WTC11 (cell line): Measurements from ENCODE around the gene SULT2A1. TPM values are rescaled to one million over a fixed set of nuclear protein-coding genes. Genes with fewer than 3 reads are reported as not detected.

Experiments used
- ATAC-seq: fragments of 200-7000 bp; cut with Tn5 transposase; 2 replicates; pipeline ENCODE4 v1.10.0; 2021; ENCODE audit warnings: mild to moderate bottlenecking, moderate library complexity
- CTCF ChIA-PET: fragments of 300-600 bp; sonication (Branson Sonifier 250); formaldehyde crosslinking; loops from one replicate; lab custom pipeline; 2021; ENCODE audit warnings: antibody characterized with exemption; lab: Charles Lee
- POLR2A ChIA-PET: fragments of 350-600 bp; sonication (Branson Sonifier 250); formaldehyde crosslinking; loops from one replicate; lab custom pipeline; 2021; ENCODE audit warnings: antibody characterized with exemption; lab: Charles Lee
- DNase-seq: peaks from one replicate; pipeline ENCODE4 v3.0.0; 2021; ENCODE audit warnings: low spot score
- H3K27ac Mint-ChIP-seq: 2 replicates; pipeline ENCODE4 v1.8.0; 2021; ENCODE audit warnings: mixed read lengths
- H3K27me3 Mint-ChIP-seq: 2 replicates; pipeline ENCODE4 v1.8.0; 2021; ENCODE audit warnings: low read depth, mild to moderate bottlenecking, moderate library complexity, mixed read lengths
- H3K36me3 Mint-ChIP-seq: 2 replicates; pipeline ENCODE4 v1.8.0; 2021; ENCODE audit warnings: mixed read lengths
- H3K4me1 Mint-ChIP-seq: 2 replicates; pipeline ENCODE4 v1.8.0; 2022; ENCODE audit warnings: mixed read lengths
- H3K4me3 Mint-ChIP-seq: 2 replicates; pipeline ENCODE4 v1.8.0; 2021; ENCODE audit warnings: mild to moderate bottlenecking, moderate library complexity, mixed read lengths
- H3K9me3 Mint-ChIP-seq: 2 replicates; pipeline ENCODE4 v1.8.0; 2021; ENCODE audit warnings: mixed read lengths
- GTF2I ChIP-seq: fragments of 250-450 bp; sonication (Bioruptor Pico); conservative IDR thresholded peaks from 2 replicates; pipeline ENCODE4 v1.4.0; 2021; ENCODE audit warnings: mild to moderate bottlenecking
- IRF2 ChIP-seq: sonication (generic); formaldehyde crosslinking; IDR thresholded peaks from 2 replicates; pipeline ENCODE4 v1.8.0; 2022; ENCODE audit warnings: low read depth, missing genetic modification reagents, borderline replicate concordance
- ZNF423 ChIP-seq: fragments of 250-450 bp; sonication (Bioruptor Pico); IDR thresholded peaks from 2 replicates; pipeline ENCODE4 v2.1.2; 2022; ENCODE audit warnings: mild to moderate bottlenecking, moderate library complexity
- total RNA-seq: library from RNA; stranded (reverse); gene quantifications from 3 replicates; pipeline ENCODE4 v1.2.3, GENCODE V29; 2021
- TF ChIP-seq, protein P1 (sequence below): fragments of 250-450 bp; sonication (Bioruptor Pico); IDR thresholded peaks from 2 replicates; pipeline ENCODE4 v1.8.0; 2021; ENCODE audit warnings: mild to moderate bottlenecking

SULT2A1 gene
- total RNA-seq, 1 experiment from 2014 or later, result 0.31 TPM

DNA sequence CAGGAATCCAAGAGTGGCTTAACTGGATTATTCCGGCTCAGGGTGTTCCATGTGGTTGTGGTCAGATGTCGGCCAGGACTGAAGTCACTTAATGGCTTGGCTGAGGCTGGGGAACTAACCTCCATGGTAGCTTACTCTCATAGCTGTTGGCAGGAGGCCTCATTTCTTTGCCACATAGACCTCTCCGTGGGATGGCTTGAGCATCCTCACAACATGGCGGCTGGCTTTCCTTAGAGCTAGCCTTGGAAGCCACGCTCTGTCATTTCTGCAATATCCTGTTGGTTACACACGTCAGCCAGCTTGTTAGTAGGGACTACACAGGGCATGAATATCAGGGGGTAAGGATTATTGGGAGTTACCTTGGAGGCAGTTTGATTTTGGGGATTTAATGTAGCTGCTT lies 59.3 kb downstream of the SULT2A1 start (continued):
- TF ChIP-seq, protein P1, sequence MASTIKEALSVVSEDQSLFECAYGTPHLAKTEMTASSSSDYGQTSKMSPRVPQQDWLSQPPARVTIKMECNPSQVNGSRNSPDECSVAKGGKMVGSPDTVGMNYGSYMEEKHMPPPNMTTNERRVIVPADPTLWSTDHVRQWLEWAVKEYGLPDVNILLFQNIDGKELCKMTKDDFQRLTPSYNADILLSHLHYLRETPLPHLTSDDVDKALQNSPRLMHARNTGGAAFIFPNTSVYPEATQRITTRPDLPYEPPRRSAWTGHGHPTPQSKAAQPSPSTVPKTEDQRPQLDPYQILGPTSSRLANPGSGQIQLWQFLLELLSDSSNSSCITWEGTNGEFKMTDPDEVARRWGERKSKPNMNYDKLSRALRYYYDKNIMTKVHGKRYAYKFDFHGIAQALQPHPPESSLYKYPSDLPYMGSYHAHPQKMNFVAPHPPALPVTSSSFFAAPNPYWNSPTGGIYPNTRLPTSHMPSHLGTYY (CRISPR knock-in tag), result no peak

DNA sequence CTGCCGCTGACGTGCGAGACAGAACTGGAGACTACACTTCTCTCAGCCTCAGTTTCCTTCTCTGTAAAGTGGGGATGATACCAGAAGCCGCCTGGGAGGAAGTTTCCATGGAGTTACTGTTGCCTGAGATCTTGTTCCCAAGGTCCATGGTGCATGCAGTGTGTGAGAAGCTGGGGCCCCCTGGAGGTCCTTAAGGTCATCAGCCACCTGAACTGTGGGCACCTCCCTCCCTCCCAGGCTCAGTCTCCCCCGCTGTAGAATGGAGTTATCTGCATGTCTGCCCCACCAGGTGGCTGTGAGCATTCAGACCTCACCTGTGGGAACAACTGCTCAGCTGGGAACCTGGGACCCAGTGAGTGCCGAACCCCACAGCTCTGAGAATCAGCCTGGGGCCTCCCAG lies 61.7 kb downstream of the SULT2A1 start:
- ATAC-seq (peak; percentile 33), DNase-seq (no peak)
- POLR2A ChIA-PET, result interaction anchor here (1.4 kb wide), 1 partner anchor 25 kb away, joined by 4 read pairs; no protein-coding TSS in a partner anchor
- H3K36me3 Mint-ChIP-seq, result no peaks in the 10 kb centered on the region
- peaks cover 39% of the 10 kb centered on the region for H3K4me1 Mint-ChIP-seq
- H3K27me3 Mint-ChIP-seq, result peaks cover 3% of the 10 kb centered on the region; the same call in 1 of the 2 replicates
- H3K27ac Mint-ChIP-seq, result no peak overlapping the region
- CTCF ChIA-PET, result interaction anchor here (1.0 to 2.0 kb wide), 4 partner anchors 10 to 111 kb away, joined by 3 to 8 read pairs (median 4); partner anchors contain the start of gene EHD2
- H3K9me3 Mint-ChIP-seq, result no peaks in the 10 kb centered on the region
- no peak overlapping the region for H3K4me3 Mint-ChIP-seq
- TF ChIP-seq ZNF423 (CRISPR knock-in tag), result 0 out of 2 replicates have a peak, but pooled peaks have one; percentile 44
- no peak for TF ChIP-seq IRF2

DNA sequence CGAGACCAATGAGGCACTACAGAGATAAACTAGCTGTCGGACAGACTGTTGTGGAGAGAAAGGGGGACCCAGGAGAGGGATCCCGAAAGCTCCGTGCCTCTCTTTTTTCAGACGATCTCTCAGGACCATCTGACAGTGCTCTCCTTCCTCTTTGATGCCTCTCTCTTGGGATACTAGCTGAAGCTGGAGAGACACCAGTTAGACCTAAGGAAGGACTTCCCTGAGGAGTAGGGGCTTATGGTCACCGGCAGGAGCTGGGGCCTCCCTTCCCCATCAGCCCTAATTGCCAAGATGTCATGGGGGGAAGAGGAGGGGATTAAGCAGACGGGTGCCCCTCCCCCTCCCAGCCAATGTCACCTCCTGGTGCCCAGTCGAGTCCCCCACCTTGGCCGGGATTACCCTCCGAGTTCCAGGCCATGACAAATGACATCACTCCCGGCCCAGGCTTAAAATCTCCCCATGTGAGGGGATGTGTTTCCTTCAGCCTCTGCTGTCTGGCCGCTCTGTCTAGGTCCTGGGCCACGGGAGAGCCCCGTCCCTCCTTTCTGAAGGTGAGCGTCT lies 64.6 kb downstream of the SULT2A1 start, which contains the start of gene CRX:
TSS of gene CRX (plus strand) at position 478 of the 561 bp plus-strand sequence. CDS start 12,507 bp downstream, outside the sequence.
- peaks cover 3% of the 10 kb centered on the region; the same call in 1 of the 2 replicates for H3K27me3 Mint-ChIP-seq
- CTCF ChIA-PET, result interaction anchor here (0.5 to 2.8 kb wide), 5 partner anchors 22 to 48 kb away, joined by 3 to 20 read pairs (median 4); no protein-coding TSS in a partner anchor
- no peak for DNase-seq
- TF ChIP-seq IRF2 (no peak), GTF2I (peak; percentile 80)
- TF ChIP-seq, all 79 proteins: peak for 1
- POLR2A ChIA-PET, result interaction anchor here (0.6 kb wide), 1 partner anchor 20 kb away, joined by 6 read pairs; no protein-coding TSS in a partner anchor
- Mint-ChIP-seq H3K36me3 (0 out of 2 replicates have a peak, but pooled peaks cover 2% of the 10 kb centered on the region), H3K9me3 (peaks cover 4% of the 10 kb centered on the region; the same call in 1 of the 2 replicates), H3K27ac (no peak within 1 kb of the TSS), H3K4me1 (peaks cover 34% of the 10 kb centered on the region), H3K4me3 (no peak within 1 kb of the TSS)
- peak; percentile 22 for ATAC-seq

Other genes starting within 250 kb of the SULT2A1 start
- 11.8 to 15.5 TPM (median 15.4 TPM) in 3 replicates for gene EHD2, start 172.9 kb downstream of the SULT2A1 start, total RNA-seq
- 289 to 315 TPM (median 310 TPM) in 3 replicates for gene NOP53, start 140.8 kb downstream of the SULT2A1 start, total RNA-seq
- gene SELENOW, start 107.6 kb downstream of the SULT2A1 start, total RNA-seq, result 391 to 430 TPM (median 422 TPM) in 3 replicates
- not detected in 3 replicates for gene TPRX1, start 81.8 kb downstream of the SULT2A1 start, total RNA-seq
- gene CRX, start 64.4 kb downstream of the SULT2A1 start, total RNA-seq, result 0.17 to 0.53 TPM (median 0.25 TPM) in 3 replicates
- gene TPRX2, start 27.1 kb downstream of the SULT2A1 start, total RNA-seq, result not detected in 3 replicates
- gene BSPH1, start 105.9 kb upstream of the SULT2A1 start, total RNA-seq, result not detected in 3 replicates
- not detected in 3 replicates for gene ELSPBP1, start 108.3 kb upstream of the SULT2A1 start, total RNA-seq
- not detected in 3 replicates for gene CABP5, start 157.8 kb upstream of the SULT2A1 start, total RNA-seq
- gene PLA2G4C, start 224.5 kb upstream of the SULT2A1 start, total RNA-seq, result 4.5 to 10.6 TPM (median 8.6 TPM) in 3 replicates